H9 (cell line): Measurements from ENCODE around the gene XDH. TPM values are rescaled to one million over a fixed set of nuclear protein-coding genes. Genes with fewer than 3 reads are reported as not detected.

Experiments used
- DNase-seq: peaks from one replicate; pipeline ENCODE4 v3.0.0-alpha.2; 2017
- H2AFZ ChIP-seq: one replicate; pipeline ENCODE4 v1.6.1; 2013; ENCODE audit warnings: mild to moderate bottlenecking, low read length, control low read depth, moderate library complexity
- H2AK5ac ChIP-seq: 2 replicates; pipeline ENCODE4 v1.6.1; 2013; ENCODE audit warnings: low read length, control low read depth, mixed read lengths; ENCODE audit not compliant: insufficient read length
- H2BK120ac ChIP-seq: one replicate; pipeline ENCODE4 v1.6.1; 2013; ENCODE audit warnings: low read depth, mild to moderate bottlenecking, low read length, control low read depth, inconsistent platforms; ENCODE audit not compliant: poor library complexity, severe bottlenecking
- H2BK12ac ChIP-seq: 2 replicates; pipeline ENCODE4 v1.6.1; 2013; ENCODE audit warnings: low read length, control low read depth, mixed read lengths, low read depth; ENCODE audit not compliant: insufficient read length
- H2BK15ac ChIP-seq: 2 replicates; pipeline ENCODE4 v1.6.1; 2013; ENCODE audit warnings: low read depth, low read length, control low read depth
- H2BK20ac ChIP-seq: one replicate; pipeline ENCODE4 v1.6.1; 2013; ENCODE audit warnings: low read depth, mild to moderate bottlenecking, low read length, control low read depth, inconsistent platforms; ENCODE audit not compliant: poor library complexity, severe bottlenecking
- H2BK5ac ChIP-seq: 2 replicates; pipeline ENCODE4 v1.6.1; 2013; ENCODE audit warnings: low read length, control low read depth, mixed read lengths; ENCODE audit not compliant: insufficient read length
- H3K14ac ChIP-seq: 2 replicates; pipeline ENCODE4 v1.6.1; 2013; ENCODE audit warnings: low read length, control low read depth; ENCODE audit not compliant: insufficient read depth
- H3K18ac ChIP-seq: 2 replicates; pipeline ENCODE4 v1.6.1; 2013; ENCODE audit warnings: low read depth, mild to moderate bottlenecking, mixed read lengths, low read length, control low read depth; ENCODE audit not compliant: insufficient read length
- H3K23ac ChIP-seq: 2 replicates; pipeline ENCODE4 v1.6.1; 2013; ENCODE audit warnings: low read length, control low read depth, mixed read lengths, low read depth; ENCODE audit not compliant: insufficient read length
- H3K23me2 ChIP-seq: 2 replicates; pipeline ENCODE4 v1.6.1; 2013; ENCODE audit warnings: low read depth, mild to moderate bottlenecking, mixed read lengths, low read length, control low read depth; ENCODE audit not compliant: insufficient read length, poor library complexity, severe bottlenecking
- H3K27ac ChIP-seq: 2 replicates; pipeline ENCODE4 v1.5.1; 2013; ENCODE audit warnings: low read length, control low read depth, mixed read lengths, low read depth; ENCODE audit not compliant: insufficient read length
- H3K27me3 ChIP-seq: 2 replicates; pipeline ENCODE4 v1.6.1; 2013; ENCODE audit warnings: low read length, control low read depth, inconsistent platforms; ENCODE audit not compliant: insufficient read depth
- H3K4ac ChIP-seq: 2 replicates; pipeline ENCODE4 v1.6.1; 2013; ENCODE audit warnings: low read depth, mild to moderate bottlenecking, control low read depth, inconsistent platforms, low read length, moderate library complexity
- H3K4me1 ChIP-seq: 2 replicates; pipeline ENCODE4 v1.6.1; 2013; ENCODE audit warnings: low read length, control low read depth, inconsistent platforms; ENCODE audit not compliant: insufficient read depth
- H3K4me2 ChIP-seq: 2 replicates; pipeline ENCODE4 v1.6.1; 2013; ENCODE audit warnings: low read length, control low read depth, mixed read lengths; ENCODE audit not compliant: insufficient read length, insufficient read depth
- H3K56ac ChIP-seq: 2 replicates; pipeline ENCODE4 v1.6.1; 2013; ENCODE audit warnings: low read depth, mild to moderate bottlenecking, mixed read lengths, low read length, control low read depth; ENCODE audit not compliant: insufficient read length
- H3K79me1 ChIP-seq: 2 replicates; pipeline ENCODE4 v1.6.1; 2013; ENCODE audit warnings: low read depth, mild to moderate bottlenecking, moderate library complexity, low read length, control low read depth, inconsistent platforms; ENCODE audit not compliant: insufficient read depth, poor library complexity, severe bottlenecking
- H3K79me2 ChIP-seq: 2 replicates; pipeline ENCODE4 v1.6.1; 2013; ENCODE audit warnings: low read length, control low read depth, inconsistent platforms; ENCODE audit not compliant: insufficient read depth
- H3K9ac ChIP-seq: 2 replicates; pipeline ENCODE4 v1.6.1; 2013; ENCODE audit warnings: low read length, control low read depth, mixed read lengths; ENCODE audit not compliant: insufficient read length; ENCODE audit errors: extremely low read depth
- H3K9me3 ChIP-seq: one replicate; pipeline ENCODE4 v1.6.1; 2013; ENCODE audit warnings: low read depth, low read length, inconsistent platforms; ENCODE audit not compliant: control insufficient read depth
- H3T11ph ChIP-seq: one replicate; pipeline ENCODE4 v1.6.1; 2013; ENCODE audit warnings: mild to moderate bottlenecking, low read length, control low read depth, inconsistent platforms
- H4K20me1 ChIP-seq: one replicate; pipeline ENCODE4 v1.6.1; 2013; ENCODE audit not compliant: control insufficient read depth, insufficient read length, insufficient read depth
- H4K5ac ChIP-seq: 2 replicates; pipeline ENCODE4 v1.6.1; 2013; ENCODE audit warnings: low read depth, mild to moderate bottlenecking, mixed read lengths, low read length, control low read depth; ENCODE audit not compliant: insufficient read length
- H4K8ac ChIP-seq: replicated peaks from 2 replicates; pipeline ENCODE4 v1.6.1; 2013; ENCODE audit warnings: low read length, control low read depth, mixed read lengths, low read depth; ENCODE audit not compliant: insufficient read length
- H4K91ac ChIP-seq: 2 replicates; pipeline ENCODE4 v1.6.1; 2013; ENCODE audit warnings: low read depth, mild to moderate bottlenecking, moderate library complexity, mixed read lengths, low read length, control low read depth; ENCODE audit not compliant: insufficient read length
- H3K27ac Mint-ChIP-seq, 3 experiments: 2 replicates in 2 of 3; 3 replicates in 1 of 3; pipeline ENCODE4 v1.8.0; 2020 to 2021; ENCODE audit warnings: mixed read lengths in 3 of 3, mild to moderate bottlenecking in 1 of 3, moderate library complexity in 1 of 3
- H3K27me3 Mint-ChIP-seq: 2 replicates; pipeline ENCODE4 v1.8.0; 2021; ENCODE audit warnings: low read depth, mild to moderate bottlenecking, moderate library complexity, mixed read lengths
- H3K36me3 Mint-ChIP-seq, 3 experiments: 2 replicates in 2 of 3; 3 replicates in 1 of 3; pipeline ENCODE4 v1.8.0; 2020 to 2021; ENCODE audit warnings: low read depth in 3 of 3, mixed read lengths in 3 of 3; ENCODE audit not compliant: insufficient read depth in 1 of 3
- H3K4me1 Mint-ChIP-seq, 2 experiments: 2 replicates each; pipeline ENCODE4 v1.8.0; 2020; ENCODE audit warnings: mixed read lengths in 2 of 2
- H3K4me3 Mint-ChIP-seq, 2 experiments: 2 replicates in 1 of 2; 3 replicates in 1 of 2; pipeline ENCODE4 v1.8.0; 2020 to 2021; ENCODE audit warnings: mild to moderate bottlenecking in 2 of 2, mixed read lengths in 2 of 2, moderate library complexity in 1 of 2
- H3K9me3 Mint-ChIP-seq, 2 experiments: 2 replicates in 1 of 2; 3 replicates in 1 of 2; pipeline ENCODE4 v1.8.0; 2020; ENCODE audit warnings: mild to moderate bottlenecking in 2 of 2, mixed read lengths in 2 of 2, moderate library complexity in 1 of 2
- WGBS: extraction: QIAGEN DNeasy Blood & Tissue Kit; methylation state at CpG from one replicate; pipeline ENCODE4 v1.1.7; 2013; ENCODE audit warnings: missing lambda C conversion rate, low lambda C conversion rate, mixed read lengths; ENCODE audit not compliant: insufficient read length; ENCODE audit errors: extremely low coverage; 5-methylcytosine and 5-hydroxymethylcytosine counted together
- total RNA-seq: library from RNA; stranded (reverse); gene quantifications from 2 replicates; pipeline ENCODE4 v1.2.1, GENCODE V29; 2021
- TF ChIP-seq, protein P1 (sequence below): fragments of 200-600 bp; sonication (generic); conservative IDR thresholded peaks from 3 replicates; pipeline ENCODE4 v1.8.0; 2021; ENCODE audit warnings: antibody characterized with exemption, mild to moderate bottlenecking

Gene XDH
- total RNA-seq, 1 experiment from 2014 or later = 1.4 TPM

- Histone ChIP-seq H2BK20ac (no peak overlapping the region), H3K9me3 (no peaks in the 10 kb centered on the region), H3K4me2 (no peak overlapping the region), H3K9ac (no peak overlapping the region), H3K4me1 (peaks cover 10% of the 10 kb centered on the region; the same call in 1 of the 2 replicates), H2BK15ac (no peak overlapping the region), H3K79me1 (no peaks in the 10 kb centered on the region), H2BK120ac (no peak overlapping the region), H3T11ph (no peak overlapping the region), H3K56ac (no peak overlapping the region), H4K8ac (no peak overlapping the region), H3K23ac (no peak overlapping the region), H2BK12ac (no peak overlapping the region), H2AK5ac (no peak overlapping the region), H2AFZ (no peak overlapping the region), H3K79me2 (no peaks in the 10 kb centered on the region), H3K14ac (no peak overlapping the region), H3K4ac (no peak overlapping the region), H4K20me1 (no peaks in the 10 kb centered on the region), H2BK5ac (no peak overlapping the region), H3K18ac (no peak overlapping the region), H3K27me3 (no peaks in the 10 kb centered on the region), H4K5ac (no peak overlapping the region), H3K23me2 (no peaks in the 10 kb centered on the region), H4K91ac (no peak overlapping the region), H3K27ac (no peak overlapping the region)
- Mint-ChIP-seq H3K27ac (no peak overlapping the region), H3K36me3 (peaks cover 2 to 6% (median 6%) of the 10 kb centered on the region in 3 experiments; a peak in 4 of 7 replicates), H3K9me3 (no peaks in the 10 kb centered on the region), H3K4me3 (no peak overlapping the region), H3K27me3 (no peaks in the 10 kb centered on the region; the same call in 1 of the 2 replicates), H3K4me1 (peaks cover 23 to 24% of the 10 kb centered on the region in 2 experiments)
- WGBS = no CpG with 5 or more reads among the region's 6 CpGs
- TF ChIP-seq, protein P1, sequence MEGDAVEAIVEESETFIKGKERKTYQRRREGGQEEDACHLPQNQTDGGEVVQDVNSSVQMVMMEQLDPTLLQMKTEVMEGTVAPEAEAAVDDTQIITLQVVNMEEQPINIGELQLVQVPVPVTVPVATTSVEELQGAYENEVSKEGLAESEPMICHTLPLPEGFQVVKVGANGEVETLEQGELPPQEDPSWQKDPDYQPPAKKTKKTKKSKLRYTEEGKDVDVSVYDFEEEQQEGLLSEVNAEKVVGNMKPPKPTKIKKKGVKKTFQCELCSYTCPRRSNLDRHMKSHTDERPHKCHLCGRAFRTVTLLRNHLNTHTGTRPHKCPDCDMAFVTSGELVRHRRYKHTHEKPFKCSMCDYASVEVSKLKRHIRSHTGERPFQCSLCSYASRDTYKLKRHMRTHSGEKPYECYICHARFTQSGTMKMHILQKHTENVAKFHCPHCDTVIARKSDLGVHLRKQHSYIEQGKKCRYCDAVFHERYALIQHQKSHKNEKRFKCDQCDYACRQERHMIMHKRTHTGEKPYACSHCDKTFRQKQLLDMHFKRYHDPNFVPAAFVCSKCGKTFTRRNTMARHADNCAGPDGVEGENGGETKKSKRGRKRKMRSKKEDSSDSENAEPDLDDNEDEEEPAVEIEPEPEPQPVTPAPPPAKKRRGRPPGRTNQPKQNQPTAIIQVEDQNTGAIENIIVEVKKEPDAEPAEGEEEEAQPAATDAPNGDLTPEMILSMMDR = no peak
- DNase-seq = no peak
Observed at GRCh38 chr2:31378791-31379501, 35.6 kb downstream of the XDH start.
